GM19395 (cell line): ENCODE measurements around the gene U2AF1.
"Not testable (repeated sequence)": the region's sequence is repeated elsewhere in the genome, so short reads cannot be mapped to it uniquely, and the experiment has no call there.

Source experiments
- ATAC-seq: cut with Tn5 transposase; IDR thresholded peaks from one replicate; pipeline ENCODE4 v1.9.1; 2021; ENCODE audit warnings: mild to moderate bottlenecking, moderate library complexity; ENCODE audit not compliant: unreplicated experiment

The U2AF1 gene, protein sequence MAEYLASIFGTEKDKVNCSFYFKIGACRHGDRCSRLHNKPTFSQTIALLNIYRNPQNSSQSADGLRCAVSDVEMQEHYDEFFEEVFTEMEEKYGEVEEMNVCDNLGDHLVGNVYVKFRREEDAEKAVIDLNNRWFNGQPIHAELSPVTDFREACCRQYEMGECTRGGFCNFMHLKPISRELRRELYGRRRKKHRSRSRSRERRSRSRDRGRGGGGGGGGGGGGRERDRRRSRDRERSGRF

DNA sequence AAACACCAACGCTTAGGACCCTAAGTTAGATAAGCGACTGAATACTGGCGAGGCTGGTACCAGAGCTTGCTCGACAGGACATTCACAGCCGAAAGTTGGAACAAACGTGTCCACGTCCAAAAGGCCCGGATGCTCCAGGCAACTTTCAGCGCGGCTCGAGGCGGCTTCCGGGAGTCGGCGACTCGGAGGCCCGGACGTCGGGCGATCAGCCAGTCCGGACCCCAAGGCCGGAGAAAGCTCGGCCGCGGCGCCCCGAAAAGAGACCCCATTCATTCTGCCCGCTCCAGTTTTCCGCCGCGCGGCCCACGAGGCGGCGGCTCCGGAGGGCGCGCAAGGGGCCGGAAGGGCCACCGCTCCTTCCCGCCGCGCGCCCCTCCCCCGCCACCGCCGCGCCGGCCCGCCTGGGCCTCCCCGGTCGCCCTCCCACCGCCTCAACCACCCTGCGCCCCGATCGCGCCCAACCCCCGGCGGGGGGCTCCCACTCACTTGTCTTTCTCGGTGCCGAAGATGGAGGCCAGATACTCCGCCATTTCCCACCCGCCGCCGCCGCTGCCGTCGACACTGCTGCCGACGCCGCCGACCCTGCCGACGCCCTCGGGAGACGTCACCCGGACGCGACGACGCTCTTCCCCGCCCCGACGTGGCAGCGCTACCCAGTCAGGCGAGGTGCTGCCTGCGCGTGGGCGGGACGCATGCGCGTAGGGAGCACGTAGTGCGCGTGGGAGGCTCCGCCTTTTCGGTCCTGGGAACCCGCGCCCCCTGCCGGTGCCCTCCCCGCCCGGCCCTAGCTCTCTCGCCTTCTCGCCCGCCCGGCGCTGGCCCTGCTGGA, at the start of gene U2AF1:
TSS of gene U2AF1 (minus strand) at position 606 of the 829 bp plus-strand sequence. CDS start at position 530, 76 bp downstream.
- ATAC-seq, result not testable (repeated sequence)

- ATAC-seq, result not testable (repeated sequence)
Observed at GRCh38 chr21:43153601-43154000, 46.2 kb upstream of the U2AF1 start.

- ATAC-seq, result not testable (repeated sequence)
Observed at GRCh38 chr21:43149344-43149743, 42.0 kb upstream of the U2AF1 start.

DNA sequence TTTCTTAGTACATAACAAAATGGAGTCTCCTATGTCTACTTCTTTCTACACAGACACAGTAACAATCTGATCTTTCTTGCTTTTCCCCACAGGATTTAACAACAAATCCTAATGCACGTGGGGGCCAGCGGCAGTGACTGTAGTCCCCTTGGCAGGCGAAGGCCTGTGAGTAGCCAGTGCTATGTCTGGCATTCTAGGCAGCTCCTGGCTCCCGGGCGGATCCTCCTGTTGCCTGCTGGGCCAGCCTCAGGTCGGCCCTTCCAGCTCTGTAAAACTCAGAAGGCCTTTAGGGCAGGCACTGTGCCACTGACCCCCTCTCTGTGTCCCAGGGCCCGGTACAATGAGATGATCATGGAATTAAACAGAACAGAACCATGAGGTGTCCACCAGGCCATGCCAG, 40.6 kb upstream of the U2AF1 start:
- ATAC-seq, result not testable (repeated sequence)

DNA sequence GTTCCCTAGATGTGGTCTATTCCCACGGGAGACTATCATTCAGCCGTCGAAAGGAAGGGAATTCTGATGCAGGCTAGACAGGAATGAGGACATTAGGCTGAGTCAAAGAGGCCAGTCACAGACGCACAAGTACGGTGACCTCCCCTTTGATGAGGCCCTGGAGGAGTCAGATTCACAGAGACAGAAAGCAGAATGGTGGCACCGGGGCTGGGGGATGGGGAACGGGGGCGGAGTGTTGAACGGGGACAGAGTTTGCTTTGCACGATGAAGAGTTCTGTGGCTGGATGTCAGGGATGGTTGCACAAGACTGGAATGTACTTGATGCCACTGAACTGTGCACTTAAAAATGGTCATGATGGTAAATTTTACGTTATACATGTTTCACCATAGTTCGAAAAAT, 39.3 kb upstream of the U2AF1 start:
- not testable (repeated sequence) for ATAC-seq

DNA sequence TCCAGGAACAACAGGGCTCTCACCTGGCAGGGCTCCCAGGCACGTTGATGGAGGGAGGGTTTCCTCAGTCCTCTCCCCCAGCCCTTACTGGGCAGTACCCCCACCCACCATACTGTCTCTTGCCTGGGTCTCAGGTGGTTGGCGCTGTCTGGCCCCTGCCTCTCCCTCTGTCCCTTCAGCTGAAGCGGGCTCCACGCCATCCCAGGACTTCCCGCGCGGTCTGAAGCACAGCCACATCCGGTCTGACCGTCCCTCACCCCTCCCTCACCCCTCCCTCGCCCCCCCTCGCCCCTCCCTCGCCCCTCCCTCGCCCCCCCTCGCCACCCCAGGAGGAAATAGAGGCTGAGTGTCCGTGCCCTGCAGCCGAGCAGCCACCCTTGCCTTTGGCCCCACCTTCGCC, 34.0 kb upstream of the U2AF1 start:
- not testable (repeated sequence) for ATAC-seq

DNA sequence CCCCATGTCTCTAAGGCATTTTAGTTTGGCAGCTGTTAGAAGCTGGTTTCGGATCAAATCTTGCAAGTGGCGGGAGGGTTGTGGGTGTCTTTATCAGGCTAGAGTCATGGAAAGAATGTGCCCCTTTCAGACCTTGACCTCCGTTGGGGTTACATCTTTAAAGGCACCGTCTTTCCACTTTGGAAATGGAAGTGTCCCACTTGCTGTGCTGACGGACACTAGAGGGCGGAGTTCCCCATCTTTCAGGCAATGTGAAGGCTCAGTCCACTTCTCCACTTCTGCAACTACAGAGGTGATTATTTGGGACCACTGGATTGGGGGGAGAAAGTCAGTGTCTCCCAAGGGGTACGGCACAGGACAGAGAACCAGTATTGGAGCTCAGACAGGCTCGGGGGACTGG, 31.6 kb upstream of the U2AF1 start:
- not testable (repeated sequence) for ATAC-seq

GRCh38 chr21:43134520-43134919, 27.1 kb upstream of the U2AF1 start:
- not testable (repeated sequence) for ATAC-seq

GRCh38 chr21:43130094-43130493, 22.7 kb upstream of the U2AF1 start:
- ATAC-seq, result not testable (repeated sequence)

DNA sequence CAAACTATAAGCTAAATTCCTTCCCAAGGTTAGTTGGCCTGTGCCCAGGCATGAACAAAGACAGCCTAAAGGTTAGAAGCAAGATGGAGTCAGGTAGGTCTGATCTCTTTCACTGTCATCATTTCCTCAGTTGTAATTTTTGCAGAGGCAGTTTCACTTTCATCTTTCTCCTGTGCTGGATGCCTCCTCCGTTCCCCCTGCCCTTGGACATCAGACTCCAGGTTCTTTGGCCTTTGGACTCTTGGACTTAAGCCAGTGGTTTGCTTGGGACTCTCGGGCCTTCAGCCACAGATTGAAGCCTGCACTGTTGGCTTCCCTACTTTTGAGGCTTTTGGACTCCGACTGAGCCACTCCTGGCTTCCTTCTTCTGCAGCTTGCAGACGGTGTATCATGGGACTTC, 8.6 kb upstream of the U2AF1 start:
- ATAC-seq, result not testable (repeated sequence)

- not testable (repeated sequence) for ATAC-seq
Observed at GRCh38 chr21:43114483-43114882, 7.1 kb upstream of the U2AF1 start.

- ATAC-seq, result not testable (repeated sequence)
Observed at GRCh38 chr21:43109006-43109405, 1.6 kb upstream of the U2AF1 start.

DNA sequence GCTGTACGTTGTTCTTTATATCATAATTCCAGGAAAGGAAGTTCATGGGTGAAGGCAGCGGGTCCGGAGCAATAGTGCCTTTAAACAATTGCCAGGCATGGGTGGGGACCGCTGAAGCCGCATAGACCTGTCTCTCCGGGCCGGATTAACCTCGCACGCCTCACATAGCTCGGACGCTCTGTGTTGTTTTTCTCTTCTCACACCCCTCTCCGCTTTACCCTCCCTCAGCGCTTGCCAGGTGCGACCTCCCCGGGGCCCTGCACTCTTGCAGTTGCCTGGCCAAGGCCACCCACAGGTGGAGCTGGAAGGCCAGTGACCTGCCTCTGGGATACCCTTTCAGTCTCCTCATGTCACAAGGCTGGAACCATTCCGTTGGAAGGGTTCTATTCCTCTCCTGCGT, 807 bp upstream of the U2AF1 start:
- ATAC-seq, result not testable (repeated sequence)

- ATAC-seq, result not testable (repeated sequence)
Observed at GRCh38 chr21:43107794-43108137, 396 bp upstream of the U2AF1 start.

DNA sequence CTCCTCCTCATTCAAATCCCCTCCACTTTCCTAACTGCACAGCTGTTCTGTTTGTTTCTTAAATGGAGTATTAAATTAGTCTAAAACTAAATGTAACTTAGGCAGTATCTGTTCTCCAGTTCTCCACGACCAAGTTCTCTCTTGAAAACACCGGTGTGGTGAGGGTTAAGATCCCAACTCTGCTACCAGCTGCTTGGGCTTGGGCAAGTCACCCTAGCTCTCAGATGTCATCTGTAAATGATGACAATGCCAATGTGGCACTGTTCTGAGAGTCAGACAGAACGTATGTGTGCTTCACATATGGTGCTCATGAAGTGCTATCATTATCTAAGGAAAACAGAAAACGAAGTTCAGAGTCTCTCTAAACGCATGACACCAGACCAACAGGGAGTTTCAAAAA, 2.7 kb downstream of the U2AF1 start:
- not testable (repeated sequence) for ATAC-seq

- not testable (repeated sequence) for ATAC-seq
Observed at GRCh38 chr21:43102281-43102680, 5.1 kb downstream of the U2AF1 start.

DNA sequence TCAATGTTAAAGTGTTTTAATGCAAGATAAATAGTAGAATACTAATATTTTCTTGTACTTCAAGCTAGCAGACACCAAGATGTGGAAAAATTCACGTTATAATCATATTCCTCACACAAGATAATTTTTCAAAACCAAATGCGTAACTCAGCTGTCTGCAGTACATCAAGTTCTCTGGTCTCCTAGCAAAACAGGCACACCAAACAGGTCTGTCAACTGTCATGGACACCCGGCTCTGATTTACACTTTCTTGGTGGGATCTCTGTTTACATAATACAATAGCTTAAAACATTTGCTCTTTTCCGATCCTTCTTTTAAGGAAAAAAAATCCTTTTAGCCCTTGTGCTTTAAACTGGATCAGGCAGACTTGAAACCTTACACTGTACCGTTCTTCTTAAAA, 5.7 kb downstream of the U2AF1 start:
- ATAC-seq, result not testable (repeated sequence)

DNA sequence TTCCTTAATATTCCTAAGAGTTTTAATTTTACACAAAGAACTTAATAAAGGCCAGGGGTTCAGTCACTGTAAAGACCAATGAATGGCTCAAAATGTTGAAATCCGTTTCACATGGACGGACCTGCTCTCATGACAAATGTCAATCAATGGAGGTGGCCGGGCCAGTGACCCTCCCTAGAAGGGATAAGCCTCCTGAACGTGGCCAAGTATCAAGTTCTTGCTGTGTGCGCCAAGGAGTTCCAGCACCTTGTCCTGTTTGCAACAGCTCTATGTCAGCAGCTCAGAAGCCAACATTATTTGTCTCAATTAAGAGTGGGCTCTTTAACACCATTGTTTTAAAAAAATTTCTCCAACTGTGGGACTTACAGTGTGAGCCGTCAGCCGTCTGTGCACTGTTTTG, 6.4 kb downstream of the U2AF1 start:
- ATAC-seq, result not testable (repeated sequence)

DNA sequence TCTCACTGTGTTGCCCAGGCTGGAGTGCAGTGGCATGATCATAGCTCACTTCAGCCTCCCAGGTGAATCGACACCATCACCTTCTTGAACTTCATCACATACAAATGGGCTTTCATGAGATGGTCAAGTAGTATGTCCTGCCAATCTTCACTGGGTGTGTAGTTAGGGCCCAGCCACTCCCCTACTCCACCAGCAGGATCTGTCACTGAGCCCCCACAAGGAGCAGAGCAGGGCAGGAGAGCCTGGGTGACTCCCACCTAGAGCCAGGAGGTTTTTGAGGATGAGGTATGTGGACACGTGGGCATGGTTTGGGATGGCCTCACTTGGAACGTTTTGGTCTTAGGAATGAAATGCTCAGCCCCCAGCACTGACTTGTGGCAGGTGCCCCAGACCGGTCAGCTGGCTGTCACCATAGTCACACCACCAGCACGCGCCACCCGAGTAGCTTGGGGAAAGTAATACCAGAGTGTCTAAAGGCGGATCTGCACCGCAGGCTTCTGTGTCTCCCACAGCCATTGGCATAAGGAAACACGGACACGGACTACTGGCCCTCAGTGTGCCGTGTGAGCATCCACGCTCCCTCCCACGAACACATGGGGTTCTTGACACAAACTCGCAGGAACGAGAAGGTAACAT, 15.3 kb downstream of the U2AF1 start:
- not testable (repeated sequence) for ATAC-seq

GRCh38 chr21:43090947-43091346, 16.4 kb downstream of the U2AF1 start:
- ATAC-seq, result not testable (repeated sequence)

DNA sequence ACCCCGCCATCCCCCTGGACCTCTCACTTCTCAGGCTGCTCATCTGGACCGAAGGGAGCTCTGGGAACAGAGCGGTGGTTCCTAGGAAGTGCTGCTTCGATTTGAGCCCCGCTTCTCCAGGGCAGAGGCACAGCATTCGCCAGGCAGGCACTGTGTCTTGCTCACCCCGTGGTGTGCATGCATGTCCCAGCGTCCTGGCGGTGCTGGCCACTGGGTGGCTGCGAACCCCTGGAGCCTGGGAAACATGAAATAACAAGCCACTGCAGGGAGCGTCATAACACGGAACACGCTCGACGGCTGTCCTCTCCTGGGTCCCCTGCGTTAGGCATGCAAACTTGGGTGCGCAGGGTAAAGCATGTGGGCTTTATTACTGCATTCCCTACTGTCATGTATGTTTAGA, 17.9 kb downstream of the U2AF1 start:
- ATAC-seq, result not testable (repeated sequence)
